ENCODE measurements around the gene FBXO28.
"Not testable (repeated sequence)": the region's sequence is repeated elsewhere in the genome, so short reads cannot be mapped to it uniquely, and the experiment has no call there.

FBXO28 gene, protein sequence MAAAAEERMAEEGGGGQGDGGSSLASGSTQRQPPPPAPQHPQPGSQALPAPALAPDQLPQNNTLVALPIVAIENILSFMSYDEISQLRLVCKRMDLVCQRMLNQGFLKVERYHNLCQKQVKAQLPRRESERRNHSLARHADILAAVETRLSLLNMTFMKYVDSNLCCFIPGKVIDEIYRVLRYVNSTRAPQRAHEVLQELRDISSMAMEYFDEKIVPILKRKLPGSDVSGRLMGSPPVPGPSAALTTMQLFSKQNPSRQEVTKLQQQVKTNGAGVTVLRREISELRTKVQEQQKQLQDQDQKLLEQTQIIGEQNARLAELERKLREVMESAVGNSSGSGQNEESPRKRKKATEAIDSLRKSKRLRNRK

DNA sequence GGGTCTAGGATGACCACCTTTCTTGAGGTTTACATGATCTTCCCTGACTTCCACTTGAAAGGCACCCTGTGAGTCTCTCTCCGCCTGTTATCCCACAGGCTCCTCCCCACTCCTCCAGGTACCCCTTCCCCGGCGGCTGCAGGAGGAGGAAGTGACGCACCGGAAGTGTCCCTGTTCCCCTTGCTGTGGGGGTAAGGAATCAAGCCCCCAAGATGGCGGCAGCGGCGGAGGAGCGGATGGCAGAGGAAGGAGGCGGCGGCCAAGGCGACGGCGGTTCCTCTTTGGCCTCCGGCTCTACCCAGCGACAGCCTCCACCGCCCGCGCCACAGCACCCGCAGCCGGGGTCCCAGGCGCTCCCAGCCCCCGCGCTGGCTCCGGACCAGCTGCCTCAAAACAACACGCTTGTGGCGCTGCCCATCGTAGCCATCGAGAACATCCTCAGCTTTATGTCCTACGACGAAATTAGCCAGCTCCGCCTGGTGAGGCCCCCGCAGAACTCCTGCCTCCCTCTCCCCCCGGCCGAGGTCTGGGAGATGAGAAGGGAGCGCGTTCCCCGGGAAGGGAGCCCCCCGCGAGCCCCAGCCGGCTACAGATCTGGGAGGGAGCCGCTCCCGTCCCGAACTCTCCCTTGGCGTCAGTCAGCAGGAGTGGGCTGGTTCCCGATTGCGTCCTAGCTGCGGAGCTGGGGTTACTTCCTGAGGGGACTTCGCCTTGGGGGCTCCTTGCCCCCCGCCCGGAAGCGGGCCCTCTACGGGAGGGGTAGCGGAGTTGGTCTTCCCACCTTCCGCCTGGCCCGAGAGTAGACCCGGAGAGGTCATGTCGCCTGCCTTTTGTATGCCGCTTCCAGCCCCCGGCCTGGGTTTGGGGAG lies at the start of gene FBXO28:
TSS of gene FBXO28 (plus strand) at position 194 of the 869 bp plus-strand sequence. CDS start at position 213, 19 bp downstream.
- peak; percentile 99 for ATAC-seq
- peak; percentile 97 for DNase-seq

DNA sequence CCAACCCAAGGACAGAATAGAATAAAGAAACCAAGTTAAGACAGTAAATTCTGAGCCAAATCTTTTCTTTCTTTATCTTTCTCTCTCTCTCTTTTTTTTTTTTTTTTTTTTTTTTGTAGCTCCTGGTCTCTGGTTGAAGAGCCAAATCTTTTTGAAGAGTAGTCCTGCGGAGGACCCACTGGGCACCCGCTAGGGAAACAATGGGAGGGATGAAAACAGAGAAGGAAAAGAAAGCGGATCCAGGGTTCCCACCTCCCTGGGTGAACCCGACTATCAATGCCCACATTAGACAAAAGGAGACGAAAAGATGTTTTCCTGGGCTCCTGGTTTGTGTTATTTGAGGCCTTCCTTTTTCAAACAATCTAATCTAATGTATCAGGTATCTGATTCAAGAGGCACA lies 49.8 kb upstream of the FBXO28 start:
- ATAC-seq (no peak), DNase-seq (no peak)

DNA sequence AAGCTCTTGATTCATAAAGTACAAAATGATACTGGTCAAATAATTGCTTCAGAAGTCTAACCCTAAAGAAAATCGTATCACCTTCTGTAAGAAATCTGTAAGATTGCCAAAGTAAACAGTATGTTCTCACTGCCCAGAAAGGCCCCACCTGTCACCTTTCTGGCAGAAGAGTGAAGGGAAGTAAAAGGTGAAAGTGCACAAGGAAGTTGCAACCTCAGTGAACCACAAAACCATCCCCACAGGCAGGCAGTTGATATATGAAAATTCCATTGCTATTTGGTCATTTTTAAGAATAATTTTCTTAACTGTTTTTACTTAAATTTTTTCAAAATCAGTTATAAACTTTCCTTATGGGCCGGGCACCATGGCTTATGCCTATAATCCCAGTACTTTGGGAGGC lies 48.5 kb upstream of the FBXO28 start:
- no peak for ATAC-seq

DNA sequence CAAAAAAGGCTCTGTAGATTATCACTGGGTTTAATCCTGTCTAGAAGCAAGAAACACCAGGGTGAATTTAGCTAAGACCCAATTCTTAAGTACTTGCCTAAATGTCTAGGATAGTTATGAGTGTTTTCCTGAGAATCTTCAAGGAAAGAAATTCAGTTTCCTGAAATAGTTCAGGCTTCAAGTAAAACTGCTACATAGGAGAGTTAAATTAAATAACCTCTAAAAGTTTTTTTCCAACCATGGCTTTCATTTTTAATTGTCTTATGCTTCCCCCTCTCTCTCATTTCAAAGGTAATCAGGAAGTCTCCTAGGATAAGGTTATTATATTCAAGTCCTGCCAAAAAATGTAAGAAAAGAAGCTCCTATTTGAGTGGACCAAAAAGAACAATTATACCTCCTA lies 46.7 kb upstream of the FBXO28 start:
- DNase-seq (no peak), ATAC-seq (no peak)

More for the DNA sequence above, 48.5 kb upstream of the FBXO28 start:
- DNase-seq, result no peak

DNA sequence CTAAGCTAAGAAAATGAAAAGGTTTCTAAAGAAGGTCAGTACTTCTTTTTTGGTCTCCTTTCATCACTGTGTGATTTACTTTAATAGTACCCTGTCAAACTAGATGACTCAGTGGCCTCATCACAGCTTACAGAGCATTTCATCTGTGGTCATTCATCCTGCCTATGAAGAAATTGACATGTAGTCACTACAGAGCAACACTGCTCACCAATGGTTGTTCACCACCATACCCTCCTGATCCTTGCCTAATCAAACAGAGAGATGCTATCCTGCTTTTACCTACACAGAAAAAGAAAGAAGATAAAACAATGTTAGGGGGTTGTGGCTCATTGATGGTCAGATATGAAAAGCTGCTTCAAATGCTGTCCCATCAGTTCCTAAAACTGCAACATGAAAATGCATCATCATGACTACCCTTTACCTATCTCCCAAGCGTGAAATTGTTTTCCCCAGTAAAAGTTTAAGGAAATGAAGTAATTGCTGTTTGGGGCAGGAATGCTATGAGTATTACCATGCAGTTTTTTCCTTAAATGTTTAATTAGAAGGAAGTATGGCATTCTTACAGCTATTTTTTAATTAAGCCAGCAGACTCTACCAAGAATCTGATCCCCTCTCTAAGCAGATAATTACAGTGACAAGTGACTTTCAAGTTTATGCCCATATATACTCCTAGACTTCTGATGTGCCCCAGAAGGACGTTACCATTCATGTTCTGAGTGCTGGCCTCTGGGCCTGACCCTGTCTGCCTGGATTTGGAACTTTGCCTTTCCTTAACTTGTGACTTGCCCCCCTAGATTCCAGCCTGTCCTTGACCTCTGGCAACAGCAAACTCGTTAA lies 46.1 kb upstream of the FBXO28 start:
- peak; percentile 78 for ATAC-seq
- no peak for DNase-seq

DNA sequence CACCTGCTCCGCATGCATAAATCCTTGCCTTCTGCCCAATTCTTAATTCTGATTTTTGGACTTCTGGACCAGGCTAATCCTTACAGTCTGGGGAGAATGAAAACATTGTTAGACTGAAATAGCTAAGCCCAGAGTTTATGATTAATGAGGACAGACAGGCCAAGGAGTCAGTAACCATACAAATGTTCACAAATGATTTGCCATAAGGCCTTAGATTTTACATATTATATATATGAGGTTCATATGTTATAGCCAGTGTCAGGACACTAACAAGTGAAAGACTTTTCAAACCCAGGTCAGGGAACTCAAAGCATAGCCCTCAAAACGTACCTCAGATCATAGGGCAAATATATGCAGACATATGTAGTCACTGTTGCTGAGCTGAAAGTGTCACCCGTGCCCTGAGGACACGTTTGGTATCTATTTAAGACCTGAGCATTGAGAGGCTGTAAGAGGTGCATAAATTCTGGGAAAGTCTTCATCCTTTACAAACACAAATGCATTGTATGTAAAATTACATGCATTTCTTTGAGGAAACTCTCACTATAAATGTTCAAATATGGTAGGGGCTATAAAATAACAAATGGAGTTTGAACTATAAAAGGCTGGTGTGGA lies 45.3 kb upstream of the FBXO28 start:
- ATAC-seq (no peak), DNase-seq (no peak)

DNA sequence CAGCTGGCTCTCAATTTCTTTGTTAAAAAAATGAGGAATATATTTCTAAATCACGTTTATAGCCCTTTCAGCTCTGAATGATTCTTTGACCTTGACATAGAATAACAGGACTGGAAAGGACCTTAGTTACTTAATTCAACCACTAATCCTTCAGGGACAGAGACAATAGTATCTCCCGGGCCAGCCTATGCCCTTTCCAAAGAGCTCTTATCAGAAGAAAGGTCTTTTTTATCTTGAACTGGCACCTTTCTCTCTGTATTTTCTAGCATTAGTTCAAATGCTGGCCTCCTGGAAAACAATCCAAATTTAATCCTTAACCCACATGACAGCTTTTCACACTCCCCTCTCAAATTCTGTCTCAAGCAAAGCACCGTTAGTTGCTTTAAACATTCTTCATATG lies 44.8 kb upstream of the FBXO28 start:
- DNase-seq, result no peak
- no peak for ATAC-seq

DNA sequence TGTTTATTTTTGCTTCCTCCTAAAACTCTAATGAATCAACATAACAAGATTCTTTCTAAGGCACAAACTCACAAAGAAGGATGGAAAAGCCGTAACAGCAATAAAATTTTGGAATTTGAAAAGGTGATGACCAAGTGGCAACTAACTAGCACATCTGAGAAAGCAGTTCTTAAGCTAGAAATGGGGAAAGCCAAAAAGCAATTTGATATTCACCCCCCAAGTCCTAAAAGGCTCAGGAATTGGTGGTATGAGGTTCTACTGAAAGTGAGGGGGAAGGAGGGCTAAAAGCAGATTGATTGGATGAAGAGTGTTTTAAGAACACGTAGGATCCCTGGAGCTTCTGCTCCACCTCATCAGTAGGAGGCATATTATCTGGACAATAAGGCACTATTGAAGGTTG lies 43.4 kb upstream of the FBXO28 start:
- DNase-seq, result no peak
- ATAC-seq, result no peak

DNA sequence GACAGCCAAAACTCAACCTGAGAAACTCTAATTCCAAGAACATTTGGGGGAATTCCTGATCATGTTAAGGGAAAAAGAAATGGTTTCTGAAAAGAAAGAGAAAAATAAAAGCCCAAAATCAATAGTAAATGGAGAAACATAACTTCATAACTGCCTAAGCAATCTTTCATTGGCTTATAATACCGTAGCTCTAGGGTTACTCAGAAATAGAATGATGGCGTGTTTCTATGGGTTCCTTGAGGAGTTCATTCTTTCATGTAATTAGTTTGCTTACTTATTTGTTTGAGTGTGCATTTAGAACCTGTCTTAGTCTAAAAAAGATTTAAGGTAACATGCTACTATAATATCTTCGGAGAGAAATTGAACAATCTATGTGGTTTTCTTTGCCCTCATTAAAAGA lies 37.5 kb upstream of the FBXO28 start:
- ATAC-seq (no peak), DNase-seq (no peak)

DNA sequence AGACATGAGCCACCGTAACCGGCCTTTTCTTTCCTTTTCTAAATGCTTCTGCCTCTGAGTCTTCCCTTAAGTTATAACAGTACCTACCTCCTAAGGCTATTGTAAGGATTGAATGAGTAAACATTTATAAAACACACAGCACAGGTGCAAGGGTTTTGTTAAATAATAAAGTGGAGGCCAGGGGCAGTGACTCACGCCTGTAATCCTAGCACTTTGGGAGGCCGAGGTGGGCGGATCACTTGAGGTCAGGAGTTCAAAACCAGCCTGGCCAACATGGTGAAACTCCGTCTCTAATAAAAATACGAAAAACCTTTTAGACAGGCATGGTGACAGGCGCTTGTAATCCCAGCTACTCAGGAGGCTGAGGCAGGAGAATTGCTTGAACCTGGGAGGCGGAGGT lies 34.3 kb upstream of the FBXO28 start:
- not testable (repeated sequence) for DNase-seq, ATAC-seq

DNA sequence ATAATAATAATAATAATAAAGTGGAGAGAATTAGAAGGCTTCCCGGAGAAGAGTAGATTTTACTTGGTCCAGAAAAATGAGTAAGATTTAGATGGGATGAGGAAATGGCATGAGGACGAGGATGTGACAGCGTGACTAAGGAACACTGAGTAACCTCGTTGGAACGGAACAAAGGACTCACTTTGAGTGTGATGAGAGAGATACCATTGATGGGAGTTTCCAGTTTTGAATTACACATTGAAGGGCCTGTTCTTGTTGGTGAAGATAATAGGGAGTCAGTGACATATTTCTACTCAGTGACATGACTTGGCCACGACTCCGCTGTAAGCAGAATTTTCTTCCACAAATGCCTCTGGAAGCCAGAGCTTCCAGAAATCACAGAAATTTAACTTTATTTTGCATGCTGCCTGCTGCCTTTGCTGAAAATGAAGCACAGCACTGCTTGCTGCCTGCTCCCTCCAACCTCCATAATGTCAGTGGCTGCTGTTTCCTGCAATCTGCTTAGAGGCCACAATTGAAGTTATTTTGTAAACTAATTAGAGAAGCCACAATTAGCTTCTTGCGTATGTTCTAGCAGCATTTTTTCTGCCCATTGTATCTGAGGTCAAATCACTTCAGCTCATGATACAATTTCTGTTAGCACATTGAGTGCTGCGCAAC lies 33.7 kb upstream of the FBXO28 start:
- peak; percentile 77 for ATAC-seq
- no peak for DNase-seq

DNA sequence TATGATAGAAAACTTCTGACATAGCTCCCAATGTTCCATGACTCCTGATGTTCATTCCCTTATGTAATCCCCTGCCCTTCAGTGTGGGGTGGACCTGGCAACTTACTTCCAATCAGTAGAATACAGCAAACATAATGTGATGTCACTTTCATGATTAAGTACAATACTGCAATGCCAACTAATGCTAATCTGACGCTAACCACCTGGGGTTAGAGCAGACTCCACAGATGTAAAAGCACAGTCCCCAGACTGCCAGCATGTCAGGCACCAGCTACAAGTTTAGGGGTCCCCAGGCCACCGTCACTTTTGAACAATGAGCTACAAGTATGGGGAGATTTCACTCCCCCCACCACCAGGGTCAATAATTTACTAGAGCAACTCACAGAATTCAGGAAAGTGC lies 32.3 kb upstream of the FBXO28 start:
- no peak for ATAC-seq

DNA sequence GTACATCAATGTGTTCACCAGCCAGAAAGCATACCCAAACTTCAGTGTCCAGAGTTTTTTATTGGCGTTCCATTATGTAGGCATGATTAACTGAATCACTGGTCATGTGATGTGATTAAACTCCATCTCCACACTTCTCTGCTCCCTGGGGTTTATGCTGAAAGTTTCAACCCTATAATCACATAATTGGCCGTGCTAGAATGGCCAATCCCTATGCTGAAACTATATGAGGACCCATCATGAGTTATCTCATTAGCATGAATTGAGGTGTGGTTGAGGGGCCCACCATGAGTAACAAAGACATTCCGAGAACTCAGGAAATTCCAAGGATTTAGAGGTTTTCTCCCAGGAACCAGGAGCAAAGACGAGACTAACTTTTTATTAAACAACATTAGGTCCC lies 31.8 kb upstream of the FBXO28 start:
- DNase-seq, result no peak
- ATAC-seq, result no peak

More for the DNA sequence above, 32.3 kb upstream of the FBXO28 start:
- DNase-seq, result no peak

DNA sequence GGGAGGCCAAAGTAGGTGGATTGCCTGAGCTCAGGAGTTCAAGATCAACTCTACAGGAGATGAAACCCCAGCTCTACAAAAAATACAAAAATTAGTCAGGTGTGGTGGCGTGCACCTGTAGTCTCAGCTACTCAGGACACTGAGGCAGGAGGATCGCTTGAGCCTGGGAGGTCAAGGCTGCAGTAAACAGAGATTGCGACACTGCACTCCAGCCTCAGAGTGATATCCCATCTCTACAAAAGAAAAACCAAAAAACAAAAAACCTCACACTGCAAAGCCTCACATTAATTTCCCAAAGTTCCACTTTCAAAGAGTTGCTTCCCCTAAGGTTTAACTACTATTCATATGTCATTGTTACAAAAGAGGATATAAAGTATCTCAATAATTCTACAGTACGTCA lies 29.0 kb upstream of the FBXO28 start:
- ATAC-seq (no peak), DNase-seq (no peak)

DNA sequence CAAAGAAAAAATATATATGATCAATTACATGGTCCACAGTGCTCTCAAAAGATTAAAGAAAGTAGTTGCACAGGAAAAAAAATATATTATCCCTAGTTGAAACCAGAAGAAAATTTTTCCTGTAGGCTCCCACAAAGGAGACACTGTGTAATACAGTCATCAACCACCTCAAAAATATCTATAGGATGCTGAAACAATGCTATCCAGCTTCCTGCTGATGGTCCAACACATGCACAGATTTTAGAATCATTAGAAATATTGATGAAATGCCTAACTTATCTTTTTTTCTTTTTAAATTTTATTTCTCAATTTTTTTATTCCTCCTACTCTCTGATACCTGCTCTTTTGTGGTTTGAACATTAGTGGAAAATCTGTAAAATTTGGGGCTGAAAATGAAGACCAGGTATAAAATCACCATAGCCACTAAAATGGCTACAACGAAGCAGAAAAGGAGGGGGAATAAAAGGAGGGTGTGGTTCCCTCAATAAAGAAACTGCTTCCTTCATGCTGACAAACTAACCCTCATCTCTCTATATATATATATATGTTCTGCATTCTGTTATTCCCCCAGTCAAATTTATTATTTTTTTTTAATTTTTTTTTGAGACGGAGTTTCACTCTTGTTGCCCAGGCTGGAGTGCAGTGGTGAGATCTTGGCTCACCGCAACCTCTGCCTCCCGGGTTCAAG lies 28.3 kb upstream of the FBXO28 start:
- DNase-seq, result no peak
- no peak for ATAC-seq

DNA sequence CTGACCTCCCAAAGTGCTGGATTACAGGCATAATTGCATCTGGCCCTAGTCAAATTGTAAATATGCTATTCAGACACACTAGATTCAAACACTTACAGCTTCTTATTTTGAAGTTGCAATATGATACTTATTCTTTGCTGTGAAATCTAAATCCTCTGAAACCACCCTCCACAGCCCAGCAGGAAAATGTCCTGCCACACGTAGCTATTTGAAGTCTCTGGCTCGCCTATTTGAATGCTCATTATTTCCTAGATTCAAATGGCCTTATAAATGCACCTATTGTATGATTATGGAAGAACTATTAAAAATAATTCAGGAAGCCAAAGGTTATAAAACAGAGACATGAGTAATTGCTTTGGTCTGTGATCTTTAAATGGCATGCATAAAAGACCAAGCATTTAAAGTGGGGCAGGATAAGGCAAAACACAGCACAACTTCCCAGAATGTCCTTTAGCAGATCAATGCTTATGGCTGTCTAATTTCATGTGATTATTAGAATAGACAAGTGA lies 26.6 kb upstream of the FBXO28 start:
- DNase-seq (no peak), ATAC-seq (no peak)

DNA sequence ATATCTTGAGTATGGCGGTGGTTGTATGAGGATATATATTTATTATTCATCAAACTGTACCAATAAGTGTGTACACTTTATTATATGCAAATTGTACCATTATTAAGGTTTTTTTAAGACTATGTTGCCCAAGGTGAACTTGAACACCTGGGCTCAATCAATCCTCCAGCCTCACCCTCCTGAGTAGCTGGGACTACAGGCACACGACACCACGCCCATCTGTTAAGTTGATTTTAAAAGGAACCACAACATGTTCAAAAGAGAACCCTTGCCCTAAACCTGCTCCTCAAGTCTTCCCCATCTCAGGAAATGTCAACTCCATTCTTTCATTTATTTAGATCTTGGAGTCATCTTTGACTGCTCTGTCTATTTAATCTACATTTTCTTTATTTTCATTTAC lies 24.3 kb upstream of the FBXO28 start:
- ATAC-seq (no peak), DNase-seq (no peak)

DNA sequence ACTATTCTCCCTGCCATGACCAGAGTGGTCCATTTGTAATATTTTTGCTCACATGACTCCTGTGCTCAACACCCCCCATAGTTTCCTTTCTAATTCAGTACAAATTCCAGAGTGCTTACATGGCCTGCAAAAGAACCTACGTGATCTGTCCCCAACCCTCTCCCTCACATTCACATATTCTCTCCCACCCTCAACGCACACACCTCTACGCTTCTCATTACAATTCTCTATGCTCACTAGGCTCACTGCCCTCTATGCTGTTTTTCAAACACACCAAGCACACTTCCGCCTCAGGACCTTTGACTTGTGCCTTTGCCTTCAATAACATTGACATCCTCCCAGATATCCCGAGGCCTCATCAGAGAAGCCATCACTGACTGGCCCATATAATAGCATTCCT lies 23.8 kb upstream of the FBXO28 start:
- DNase-seq (no peak), ATAC-seq (no peak)

DNA sequence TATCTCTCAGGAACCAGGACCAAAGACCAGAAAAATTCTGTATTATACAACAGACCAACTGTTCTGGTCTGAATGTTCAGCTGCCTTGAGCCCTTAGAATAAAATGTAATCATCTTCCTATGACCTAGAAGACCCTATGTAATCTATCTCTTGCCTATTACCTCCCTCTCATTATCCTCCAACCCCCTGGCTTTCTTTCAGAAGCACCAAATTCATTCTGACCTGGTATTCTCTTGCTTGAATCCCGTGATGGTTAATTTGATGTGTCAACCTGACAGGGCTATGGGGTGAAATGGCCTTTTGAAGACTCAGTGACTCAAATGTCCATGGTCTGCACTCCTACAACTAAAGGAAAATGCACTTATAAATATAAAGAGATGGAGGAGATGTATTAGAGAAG lies 21.8 kb upstream of the FBXO28 start:
- DNase-seq (no peak), ATAC-seq (no peak)

DNA sequence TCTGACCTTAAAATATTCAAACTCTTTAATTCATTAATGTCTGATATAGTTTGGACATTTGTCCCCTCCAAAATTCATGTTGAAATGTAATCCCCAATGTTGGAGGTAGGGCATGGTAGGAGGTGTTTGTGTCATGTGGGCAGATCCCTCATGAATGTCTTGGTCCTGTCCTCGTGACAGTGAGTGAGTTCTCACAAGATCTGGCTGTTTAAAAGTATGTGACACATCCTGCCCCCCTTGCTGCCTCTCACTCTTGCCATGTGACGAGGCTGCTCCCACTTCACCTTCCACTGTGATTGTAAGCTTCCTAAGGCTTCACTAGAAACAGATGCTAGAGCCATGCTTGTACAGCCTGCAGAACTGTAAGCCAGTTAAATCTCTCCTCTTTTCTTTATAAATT lies 21.3 kb upstream of the FBXO28 start:
- DNase-seq (no peak), ATAC-seq (no peak)

DNA sequence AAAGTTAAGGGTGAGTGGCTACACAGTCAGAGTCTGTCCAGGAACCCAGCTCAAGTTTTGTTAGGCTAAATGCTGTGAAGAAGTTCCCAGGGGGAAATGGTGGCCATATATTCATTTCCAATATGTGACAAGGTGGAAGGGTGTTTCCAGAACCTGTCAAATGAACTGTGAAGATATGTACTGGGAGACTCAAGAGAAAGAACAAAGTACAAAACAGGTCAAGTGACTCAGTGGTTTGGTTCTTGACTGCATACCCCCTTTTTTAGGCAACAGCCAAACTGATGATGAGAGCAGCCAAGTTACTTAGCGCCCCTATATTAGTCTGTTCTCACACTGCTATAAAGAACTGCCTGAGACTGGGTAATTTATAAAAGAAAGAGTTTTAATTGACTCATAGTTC lies 18.6 kb upstream of the FBXO28 start:
- DNase-seq, result no peak
- ATAC-seq, result no peak

All from stimulated activated naive CD8-positive, alpha-beta T cell treated with anti-CD3 and anti-CD28 coated beads, Interleukin-15, Interleukin-2, amounts not matched to agents 100 U/mL and 50 U/mL, for 24 hours (primary cell).